ENCODE results near the gene CD46.

DNA sequence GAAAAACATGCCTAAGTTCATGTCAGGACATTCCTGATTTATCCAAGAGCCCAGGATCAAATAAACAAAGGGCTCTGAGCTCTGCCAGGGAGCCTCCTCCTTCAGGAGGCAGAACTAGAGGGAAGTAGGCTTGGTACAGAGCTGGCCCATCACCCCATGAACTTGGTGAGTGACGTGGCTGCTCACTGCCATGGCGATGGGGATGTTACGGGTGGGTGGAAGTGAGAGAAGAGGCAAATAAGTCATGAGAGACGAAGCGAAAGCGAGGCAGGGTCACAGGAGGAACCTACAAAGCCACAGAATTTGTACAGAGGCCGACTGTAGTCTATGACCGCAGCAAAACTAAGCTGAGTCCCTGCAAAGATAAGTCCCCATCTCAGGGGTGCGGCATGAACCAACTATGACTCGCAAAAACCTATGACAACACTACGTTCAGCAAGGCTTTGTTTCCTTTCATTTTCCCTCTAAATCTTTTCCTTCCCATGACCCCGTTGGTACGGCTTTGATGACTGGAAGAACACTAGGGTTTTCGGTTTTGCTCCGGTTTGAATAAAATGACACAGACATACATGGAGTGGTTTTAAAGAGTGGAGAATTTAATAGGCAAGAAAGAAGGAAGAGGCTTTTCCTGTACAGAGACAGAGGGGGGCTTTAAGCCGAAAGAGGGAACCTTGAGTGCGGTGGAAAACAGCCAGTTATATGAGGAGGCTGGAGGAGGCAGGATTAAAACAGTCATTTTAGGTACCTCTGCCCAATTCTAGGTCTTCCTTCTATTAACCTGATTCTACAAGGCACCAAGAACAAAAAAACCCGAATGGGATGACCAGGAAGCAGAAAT is 74.1 kb downstream of the CD46 start:
- TF ChIP-seq CTCF (conservative IDR thresholded peaks at IDR 0.05; ENCODE audit: low read depth, low read length), result no peak
- no peak for TF ChIP-seq EZH2 (IDR thresholded peaks at IDR 0.05; ENCODE audit: borderline replicate concordance, low read depth, low read length, poor library complexity, severe bottlenecking)
